Stimulated activated CD8-positive, alpha-beta memory T cell treated with anti-CD3 and anti-CD28 coated beads, Interleukin-7, amount 100 ng/mL, for 48 hours (primary cell): ENCODE data around the gene OR2S2.
"Not testable (repeated sequence)": the region's sequence is repeated elsewhere in the genome, so short reads cannot be mapped to it uniquely, and the experiment has no call there.

Experiments used
- DNase-seq, 2 donors: peaks; one replicate each; pipeline ENCODE4 v3.0.0-alpha.2; 2020; ENCODE audit warnings: low read depth in 1 of 2; ENCODE audit errors: extremely low read depth in 1 of 2

Gene OR2S2, protein sequence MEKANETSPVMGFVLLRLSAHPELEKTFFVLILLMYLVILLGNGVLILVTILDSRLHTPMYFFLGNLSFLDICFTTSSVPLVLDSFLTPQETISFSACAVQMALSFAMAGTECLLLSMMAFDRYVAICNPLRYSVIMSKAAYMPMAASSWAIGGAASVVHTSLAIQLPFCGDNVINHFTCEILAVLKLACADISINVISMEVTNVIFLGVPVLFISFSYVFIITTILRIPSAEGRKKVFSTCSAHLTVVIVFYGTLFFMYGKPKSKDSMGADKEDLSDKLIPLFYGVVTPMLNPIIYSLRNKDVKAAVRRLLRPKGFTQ

DNA sequence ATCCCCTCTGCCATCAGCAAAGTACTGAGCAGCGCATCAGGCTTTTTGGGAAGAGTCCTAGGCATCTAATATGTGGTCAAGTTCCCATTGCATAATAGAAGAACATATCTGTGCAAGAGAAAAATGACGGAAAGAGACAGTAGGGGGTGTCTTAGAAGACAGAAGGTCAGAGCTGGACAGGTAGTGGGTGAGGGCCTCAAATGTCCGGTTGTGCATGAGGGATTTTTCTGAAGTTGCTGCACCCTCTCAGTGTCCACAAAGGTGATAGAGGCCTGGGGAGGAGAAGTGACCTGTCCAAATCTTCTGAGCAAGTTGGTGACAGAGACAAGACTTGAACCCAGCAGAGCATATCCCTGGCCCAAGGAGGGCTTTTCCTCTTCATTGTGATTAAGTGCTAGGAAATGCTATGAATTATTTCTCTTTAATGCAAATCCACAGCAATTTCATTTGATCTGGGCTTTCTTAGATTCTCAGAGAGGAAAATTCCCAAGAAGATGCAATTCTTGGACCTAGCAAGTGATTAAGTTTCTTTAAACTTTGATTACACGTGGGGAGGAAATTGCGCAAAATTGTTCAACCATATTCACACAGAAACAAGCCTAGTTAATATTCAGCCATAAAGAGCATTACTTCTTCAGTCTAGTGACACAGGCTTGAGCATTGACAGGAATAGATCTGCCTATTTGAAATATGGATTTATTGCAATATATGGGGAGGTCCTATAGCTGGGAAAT lies at the start of gene OR2S2:
OR2S2 (minus strand) TSS at position 51 of the 734 bp plus-strand sequence. CDS start 56 bp downstream, outside the sequence.
- no peak for DNase-seq

DNA sequence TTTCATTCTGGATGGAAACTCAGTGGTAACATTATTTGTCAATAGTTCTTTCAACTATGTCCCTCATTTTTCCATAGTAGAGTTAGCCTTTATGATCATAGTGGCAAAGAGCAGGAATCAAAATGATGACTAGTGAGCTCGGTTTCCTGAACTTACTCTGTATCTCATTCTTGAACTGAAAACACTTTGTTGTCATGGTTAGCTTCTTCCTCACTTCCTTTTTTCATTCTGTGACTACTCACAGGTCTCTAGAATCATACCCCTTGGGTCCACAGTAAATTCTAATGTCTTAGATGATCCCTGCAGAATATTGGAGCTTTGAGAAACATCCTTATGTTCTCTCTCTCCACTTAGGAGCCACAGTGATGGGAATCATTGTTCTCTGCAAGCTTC lies 49.4 kb upstream of the OR2S2 start:
- DNase-seq, result no peak

DNA sequence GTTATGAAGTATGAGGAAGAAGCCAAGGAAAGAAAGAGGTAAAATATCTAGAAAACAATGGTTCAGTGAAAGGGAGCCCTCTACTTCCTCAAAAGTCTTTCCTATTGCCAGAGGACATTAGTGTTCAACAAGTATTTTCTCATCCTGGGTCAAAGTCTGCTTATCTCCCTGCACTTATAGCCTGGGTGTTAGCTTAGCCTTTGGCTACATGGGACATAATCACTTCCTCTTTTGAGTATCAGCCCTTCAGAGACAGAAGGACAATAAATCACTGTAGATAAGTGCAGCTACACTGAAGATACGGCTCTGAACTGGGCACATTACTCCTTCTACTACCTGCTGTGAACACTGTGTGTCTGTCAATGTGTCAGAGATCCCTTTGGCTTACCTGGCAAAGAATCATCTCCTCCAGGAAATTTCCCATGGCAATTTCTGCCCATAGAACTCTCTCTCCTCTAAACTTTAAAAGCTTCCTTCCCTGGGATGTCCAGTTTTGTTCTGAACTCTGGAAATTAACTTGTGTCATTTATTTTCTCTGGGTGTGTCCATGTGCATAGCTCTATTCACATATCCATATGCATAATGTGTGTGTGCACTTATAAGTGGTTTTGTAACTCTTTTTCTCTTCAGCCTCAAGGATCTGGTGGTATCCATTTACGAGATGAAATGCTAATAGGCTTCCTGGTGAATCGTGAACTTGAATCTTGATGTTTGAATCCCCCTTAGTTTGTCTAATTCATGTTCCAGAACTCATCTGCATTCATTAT lies 48.8 kb upstream of the OR2S2 start:
- DNase-seq, result no peak

DNA sequence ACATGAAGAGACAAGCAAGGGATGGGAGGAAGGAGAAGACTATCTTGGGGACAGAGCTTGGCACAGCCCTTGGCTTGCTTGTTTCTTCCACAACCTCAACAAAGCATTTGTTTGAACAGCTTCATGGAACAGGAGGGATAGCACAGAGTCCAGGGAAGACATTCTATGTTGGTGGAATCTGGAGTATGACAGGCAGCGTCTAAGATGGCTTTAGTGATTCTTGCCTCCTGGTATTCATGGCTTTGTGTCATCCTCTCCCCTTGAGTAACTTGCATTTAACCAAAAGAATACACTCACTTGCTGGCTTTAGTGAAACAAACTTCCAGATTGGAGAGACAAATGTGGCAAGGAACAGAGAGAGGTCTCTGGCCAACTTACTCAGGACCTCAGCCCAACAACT lies 47.9 kb upstream of the OR2S2 start:
- DNase-seq, result no peak

DNA sequence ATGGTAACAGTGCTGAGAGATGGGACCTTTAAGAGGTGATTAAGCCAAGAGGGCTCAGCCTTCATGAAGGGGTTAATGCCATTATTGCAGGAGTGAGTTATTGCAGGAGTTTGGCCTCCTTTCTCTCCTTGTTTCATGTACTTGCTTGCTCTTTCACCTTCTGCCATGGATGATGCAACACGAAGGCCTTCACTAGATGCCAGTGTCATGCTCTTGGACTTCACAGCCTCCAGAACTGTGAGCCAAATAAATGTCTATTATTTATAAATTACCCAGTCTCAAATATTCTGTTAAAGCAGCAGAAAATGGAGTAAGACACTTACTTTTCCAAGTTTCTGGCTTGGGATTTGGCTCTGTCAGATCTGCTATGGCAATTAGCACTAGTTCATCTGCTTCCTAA lies 40.4 kb upstream of the OR2S2 start:
- DNase-seq, result no peak

DNA sequence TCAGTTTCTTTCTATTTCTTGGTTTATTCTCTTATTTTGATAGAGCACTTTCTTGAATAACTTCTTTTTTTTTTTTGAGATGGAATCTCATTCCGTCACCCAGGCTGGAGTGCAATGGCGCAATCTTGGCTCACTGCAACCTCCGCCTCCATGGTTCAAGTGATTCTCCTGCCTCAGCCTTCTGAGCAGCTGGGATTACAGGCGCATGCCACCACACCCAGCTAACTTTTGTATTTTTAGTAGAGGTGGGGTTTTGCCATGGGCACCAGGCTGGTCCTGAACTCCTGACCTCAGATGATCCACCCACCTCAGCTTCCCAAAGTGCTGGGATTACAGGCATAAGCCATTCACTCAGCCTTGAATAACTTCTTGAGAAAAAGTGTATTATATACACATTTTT lies 39.1 kb upstream of the OR2S2 start:
- DNase-seq, result not testable (repeated sequence)

DNA sequence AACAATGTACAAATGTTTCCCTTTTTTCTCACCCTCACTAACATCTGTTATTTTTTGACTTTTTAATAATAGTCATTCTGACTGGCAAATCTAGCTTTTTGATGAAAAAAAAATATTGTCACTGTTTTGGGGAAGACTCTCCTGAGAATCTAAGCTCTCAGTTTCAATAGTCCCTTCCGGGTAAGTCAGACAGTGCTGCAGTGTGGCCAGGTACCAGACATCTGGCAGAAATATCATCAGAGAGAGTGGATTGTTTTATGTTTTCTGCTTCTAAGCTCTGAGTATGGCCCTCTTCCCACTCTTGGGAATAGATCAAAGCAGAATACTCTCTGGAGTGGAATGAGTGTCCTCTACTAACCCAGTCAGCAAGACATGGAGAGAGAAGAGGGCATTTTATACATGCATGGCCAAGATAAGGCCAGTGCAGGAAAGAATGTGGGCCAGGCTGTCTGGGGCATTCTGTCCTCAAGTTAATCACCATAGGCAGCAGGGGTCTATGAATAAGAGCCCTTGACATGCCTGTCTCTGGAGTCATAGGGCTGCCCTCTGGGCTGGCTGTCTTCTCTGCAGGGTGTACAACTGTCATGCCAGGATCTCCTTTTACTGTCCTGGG lies 38.5 kb upstream of the OR2S2 start:
- no peak for DNase-seq

DNA sequence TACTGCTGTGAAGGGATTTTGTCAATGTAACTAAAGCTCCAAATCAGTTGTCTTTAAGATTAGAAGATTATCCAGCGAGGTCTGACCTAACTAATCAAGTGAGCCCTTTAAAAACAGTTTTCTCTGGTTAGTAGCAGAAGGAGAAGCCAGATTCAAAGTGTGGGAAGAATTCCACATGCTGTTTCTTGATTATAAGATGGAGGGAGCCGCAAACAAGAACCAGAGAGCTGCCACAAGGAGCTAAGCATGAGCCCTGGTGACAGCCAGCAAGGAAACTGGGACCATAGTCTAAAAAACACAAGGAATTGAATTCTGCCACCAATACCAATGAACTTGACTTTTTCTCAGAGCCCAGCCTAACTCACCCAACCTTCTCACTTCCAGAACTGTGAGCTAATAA lies 37.0 kb upstream of the OR2S2 start:
- DNase-seq, result no peak

DNA sequence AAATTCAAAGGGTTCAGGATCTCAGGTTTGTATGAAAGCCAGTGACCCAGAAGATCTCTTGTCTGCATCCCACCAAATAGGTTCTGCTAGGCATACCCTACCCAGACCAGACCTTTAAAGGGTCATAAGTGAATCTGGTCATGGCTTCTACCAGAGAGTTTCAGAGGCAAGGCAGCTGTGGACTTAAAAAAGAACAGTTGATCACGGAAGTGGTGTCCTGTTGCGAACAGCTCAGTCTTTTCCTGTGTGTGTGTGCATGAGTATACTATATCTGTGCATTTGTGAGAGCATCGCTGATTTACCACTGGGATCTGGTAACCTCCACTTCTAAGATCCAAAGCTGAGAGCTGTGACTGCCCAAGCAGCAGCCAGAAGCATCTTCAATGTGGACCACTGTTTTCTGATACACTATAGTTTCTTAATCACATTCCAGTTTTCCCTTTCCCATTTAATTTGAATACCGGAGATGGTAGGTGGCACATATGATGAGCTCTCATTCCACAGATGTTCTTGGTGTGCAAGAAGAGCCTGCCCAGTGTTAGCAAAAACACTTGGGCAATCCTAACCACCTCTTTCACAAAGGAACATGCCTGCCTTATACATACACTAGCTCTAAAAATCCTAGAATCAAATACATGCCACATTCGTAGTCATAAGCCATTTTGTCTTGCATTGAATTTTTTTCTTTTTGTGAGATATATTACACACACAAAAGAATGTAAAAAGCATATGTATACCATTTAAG lies 36.2 kb upstream of the OR2S2 start:
- DNase-seq, result no peak

DNA sequence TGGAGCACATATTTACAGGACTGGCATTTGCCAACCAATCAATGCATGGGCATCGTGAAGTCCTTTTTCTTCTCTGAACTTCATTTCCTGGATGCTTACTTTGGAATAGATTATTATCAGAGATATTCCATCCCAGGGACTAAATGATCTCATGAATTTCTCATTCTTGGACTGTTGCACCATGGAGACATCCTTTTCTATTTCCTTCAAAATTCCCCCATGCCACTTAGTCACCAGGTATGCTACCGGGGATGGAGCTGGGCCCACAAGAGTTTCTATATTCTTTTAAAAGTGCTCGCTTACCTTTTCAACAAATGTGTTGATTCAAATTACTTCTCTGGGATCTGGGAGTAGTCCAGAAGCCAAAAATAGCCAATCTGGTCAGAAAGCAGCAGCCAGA lies 35.2 kb upstream of the OR2S2 start:
- not testable (repeated sequence) for DNase-seq

DNA sequence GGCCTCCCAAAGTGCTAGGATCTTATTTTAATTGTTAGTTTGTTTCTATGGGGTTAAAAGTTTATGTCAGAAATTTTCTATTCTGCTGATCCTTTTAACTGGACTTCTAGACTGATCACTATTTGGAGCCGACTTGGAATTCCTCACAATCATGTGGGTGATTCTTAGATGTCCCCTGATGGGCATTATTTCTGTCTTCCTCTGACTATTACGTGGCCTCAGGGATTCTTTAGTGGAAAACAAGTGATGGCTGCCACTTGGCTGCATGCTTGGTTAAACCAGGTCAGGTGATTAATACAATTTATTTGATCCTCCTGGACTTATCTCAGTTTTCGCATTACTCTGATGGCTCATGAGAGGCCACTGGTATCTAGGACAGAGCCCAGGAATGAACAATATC lies 32.2 kb upstream of the OR2S2 start:
- no peak for DNase-seq

DNA sequence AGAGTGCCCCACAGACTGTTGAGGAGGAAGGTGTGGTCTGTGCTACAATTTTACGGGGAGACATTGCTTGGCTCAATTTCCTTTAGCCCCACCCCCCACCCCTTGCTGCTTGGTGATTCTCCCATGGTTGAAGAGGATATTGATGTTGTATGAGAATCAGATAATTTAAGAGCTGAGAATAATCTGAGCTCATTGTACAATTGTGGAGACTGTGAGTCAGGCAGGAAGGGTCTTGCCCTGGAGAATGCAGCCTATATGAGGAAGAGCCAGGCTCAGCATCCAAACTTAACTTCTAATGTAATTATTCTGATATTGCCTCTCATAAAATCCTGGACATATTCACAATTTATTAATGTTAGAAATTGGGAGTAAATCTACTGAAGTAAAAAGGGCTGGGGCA lies 26.1 kb upstream of the OR2S2 start:
- DNase-seq, result no peak

DNA sequence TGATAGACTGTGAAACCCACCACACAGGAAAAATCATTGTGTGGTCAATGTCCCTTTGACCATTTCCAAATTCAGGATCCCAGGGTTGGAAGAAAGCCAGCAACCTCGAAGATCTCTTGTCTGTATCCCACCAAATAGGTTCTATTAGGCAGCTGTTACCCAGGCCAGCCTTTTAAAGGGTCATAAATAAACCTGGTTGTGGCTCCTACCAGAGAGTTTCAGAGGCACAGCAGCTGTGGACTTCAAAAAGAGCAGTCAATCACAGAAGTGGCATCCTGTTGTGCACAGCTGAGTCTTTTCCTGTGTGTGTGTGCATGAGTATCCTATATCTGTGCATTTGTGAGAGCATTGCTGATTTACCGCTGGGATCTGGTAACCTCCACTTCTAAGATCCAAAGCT lies 23.7 kb upstream of the OR2S2 start:
- no peak for DNase-seq

DNA sequence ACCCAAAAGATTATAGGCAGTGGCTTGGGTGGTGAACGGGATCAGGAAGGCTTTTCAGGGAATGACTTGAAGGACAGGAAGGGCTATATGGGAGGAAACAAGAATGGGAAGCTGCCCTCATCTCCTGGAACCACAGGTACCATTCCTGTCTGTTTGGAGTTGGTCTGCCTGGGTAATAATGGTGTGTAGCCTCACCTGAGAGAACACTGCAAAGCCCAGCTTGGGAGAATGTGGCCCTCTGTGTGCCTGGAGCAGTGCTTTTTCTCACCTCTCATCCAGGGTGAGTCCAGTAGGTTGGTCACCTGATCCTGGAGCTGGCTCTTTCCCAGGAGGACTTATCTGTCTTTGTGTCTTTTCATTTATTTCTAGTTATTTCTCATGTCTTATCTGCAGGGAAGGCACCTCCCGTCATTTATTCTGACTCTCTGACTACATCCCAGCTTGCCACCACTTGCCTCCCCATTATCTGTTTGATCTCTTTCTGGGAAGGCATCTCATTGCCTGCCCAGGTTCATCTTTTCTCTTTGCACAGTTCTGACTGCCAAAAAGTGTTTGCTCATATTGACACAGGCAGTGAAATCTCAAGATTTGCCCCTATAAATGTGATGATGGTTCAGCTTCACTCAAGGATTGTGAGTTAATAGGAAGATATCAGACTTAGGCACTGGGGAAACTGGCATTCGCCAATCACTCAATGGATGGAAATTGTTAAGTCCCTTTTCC lies 22.5 kb upstream of the OR2S2 start:
- DNase-seq, result no peak

DNA sequence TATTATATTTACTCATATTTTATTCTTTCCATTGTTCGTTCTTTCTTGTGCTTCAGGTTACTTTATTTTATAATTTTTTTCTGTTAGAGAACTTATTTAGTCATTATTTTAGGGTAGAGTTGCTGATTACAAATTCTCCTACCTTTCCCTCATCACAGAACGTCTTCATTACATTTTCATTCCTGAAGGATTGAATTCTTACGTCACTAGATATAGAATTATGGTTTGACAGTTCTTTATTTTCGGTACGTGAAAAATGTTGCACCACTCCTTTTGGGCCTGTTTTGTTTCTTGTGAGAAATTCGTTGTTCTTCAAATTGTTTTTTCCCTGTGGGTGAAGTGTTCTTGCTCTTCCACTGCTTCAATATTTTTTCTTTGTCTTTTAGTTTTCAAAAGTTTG lies 20.8 kb upstream of the OR2S2 start:
- DNase-seq, result no peak

DNA sequence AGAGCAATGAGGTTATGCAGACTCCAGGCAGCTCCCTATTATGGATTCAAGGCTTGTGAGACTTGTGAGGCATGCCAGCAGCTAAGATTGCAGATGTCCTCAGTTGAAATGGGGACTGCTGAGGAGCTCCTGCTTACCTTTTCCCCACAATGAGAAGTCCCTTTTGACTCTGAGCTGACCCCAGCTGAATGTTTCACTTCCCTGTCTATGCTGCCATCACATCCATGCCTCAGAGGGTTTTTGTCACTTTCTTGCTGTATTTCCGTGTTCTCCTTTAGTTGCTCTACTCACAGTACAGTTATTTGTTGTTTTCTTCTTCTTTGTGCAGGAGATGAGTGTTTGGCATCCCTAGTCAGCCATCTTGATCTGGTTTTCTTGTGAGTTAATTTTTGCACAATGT lies 18.8 kb upstream of the OR2S2 start:
- DNase-seq, result no peak

DNA sequence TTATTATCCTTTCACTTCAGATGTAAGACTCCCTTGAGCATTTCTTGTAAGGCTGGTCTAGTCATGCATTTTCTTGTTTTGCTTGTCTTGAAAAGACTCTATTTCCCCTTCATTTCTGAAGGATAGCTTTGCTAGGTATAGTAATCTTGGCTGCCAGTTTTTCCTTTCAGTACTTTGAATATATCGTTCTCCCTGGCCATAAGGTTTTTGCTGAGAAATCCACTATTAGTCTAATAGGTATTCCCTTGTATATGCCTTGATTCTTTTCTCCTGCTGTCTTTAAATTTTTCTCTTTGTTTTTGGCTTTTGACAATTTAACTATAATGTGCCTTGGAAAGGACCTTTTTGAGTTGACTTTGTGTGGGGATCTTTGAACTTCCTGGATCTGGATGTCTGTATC lies 16.8 kb upstream of the OR2S2 start:
- DNase-seq, result no peak

DNA sequence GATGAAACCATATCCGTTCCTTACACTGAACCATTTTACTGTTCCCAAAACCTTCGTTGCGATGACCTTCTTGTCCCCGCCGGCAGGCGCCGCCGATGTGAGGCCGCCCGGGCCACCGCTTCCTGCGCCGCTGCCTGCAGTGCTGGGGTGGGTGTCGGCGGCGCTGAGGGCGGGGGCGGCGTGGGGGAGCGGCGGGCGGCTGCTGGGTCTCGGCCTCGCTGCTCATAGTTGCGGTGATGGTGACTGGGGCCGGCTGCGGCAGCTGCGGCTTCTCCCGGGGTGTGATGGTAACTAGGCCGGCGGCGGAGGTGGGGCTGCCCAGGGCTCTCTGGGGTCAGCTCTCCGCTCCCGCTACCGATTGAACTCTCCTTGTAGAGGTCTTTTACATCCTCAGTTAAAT lies 14.1 kb upstream of the OR2S2 start:
- no peak for DNase-seq

DNA sequence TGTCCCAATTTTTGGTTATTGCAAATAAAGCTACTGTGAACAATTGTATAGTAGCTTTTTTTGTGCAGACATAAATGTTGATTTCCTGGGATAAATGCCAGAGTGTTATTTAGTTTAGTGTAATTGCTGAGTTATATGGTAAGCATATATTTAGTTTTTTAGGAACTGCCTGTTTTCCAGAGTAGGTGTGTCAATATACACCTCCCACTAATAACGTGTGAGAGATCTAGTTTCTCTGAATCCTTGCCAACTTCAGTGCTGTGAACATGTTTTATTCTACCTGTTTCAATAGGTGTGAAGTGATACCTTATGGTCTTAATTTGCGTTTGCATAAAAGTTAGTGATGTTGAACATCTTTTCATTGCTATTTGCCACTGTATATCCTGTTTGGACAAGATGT lies 9.1 kb upstream of the OR2S2 start:
- DNase-seq, result no peak

DNA sequence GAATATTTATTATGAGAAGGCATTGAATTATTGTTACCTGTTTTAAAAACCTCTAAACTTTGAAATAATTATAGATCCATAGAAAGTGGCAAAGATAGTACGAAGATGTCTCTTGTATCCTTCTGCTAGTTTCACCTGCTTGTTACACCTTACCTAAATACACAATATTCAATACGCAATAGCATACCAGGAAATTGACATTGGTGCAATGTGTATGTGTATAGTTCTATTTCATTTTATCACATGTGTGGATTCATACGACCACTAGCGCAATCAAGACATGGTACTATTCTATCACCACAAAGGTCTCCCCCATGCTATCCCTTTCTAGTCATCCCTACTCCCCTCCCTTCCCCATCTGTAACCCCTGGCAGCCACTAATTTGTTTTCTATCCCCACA lies 8.5 kb upstream of the OR2S2 start:
- DNase-seq, result no peak
